Large intestine (tissue), 12 donors: ENCODE results near the gene C19orf18. TPM values are rescaled to one million over a fixed set of nuclear protein-coding genes. Genes with fewer than 3 reads are reported as not detected.
"Not testable (repeated sequence)": the region's sequence is repeated elsewhere in the genome, so short reads cannot be mapped to it uniquely, and the experiment has no call there.

ENCODE experiments used
- DNase-seq, 2 donors: peaks; one replicate each; pipeline versions ENCODE4 v3.0.0 to v3.0.0-alpha.2; 2013
- H3K27ac ChIP-seq: one replicate; pipeline ENCODE4 v1.5.1; 2013; ENCODE audit warnings: low read length
- H3K27me3 ChIP-seq: 2 replicates; pipeline ENCODE4 v1.6.1; 2013; ENCODE audit warnings: low read length; ENCODE audit not compliant: control insufficient read depth, insufficient read depth
- H3K36me3 ChIP-seq: 2 replicates; pipeline ENCODE4 v1.6.1; 2013; ENCODE audit warnings: low read length; ENCODE audit not compliant: control insufficient read depth, insufficient read depth
- H3K4me1 ChIP-seq: one replicate; pipeline ENCODE4 v1.6.1; 2013; ENCODE audit warnings: low read length; ENCODE audit not compliant: control insufficient read depth, insufficient read depth
- H3K4me3 ChIP-seq: one replicate; pipeline ENCODE4 v1.5.1; 2013; ENCODE audit warnings: low read length
- H3K9me3 ChIP-seq: one replicate; pipeline ENCODE4 v1.6.1; 2013; ENCODE audit warnings: mild to moderate bottlenecking, low read depth, low read length, moderate library complexity; ENCODE audit not compliant: control insufficient read depth
- WGBS: methylation state at CpG from one replicate; pipeline ENCODE4 v1.1.5; 2013; ENCODE audit warnings: low lambda C conversion rate; ENCODE audit not compliant: insufficient coverage; 5-methylcytosine and 5-hydroxymethylcytosine counted together
- long read RNA-seq, 11 donors: transcript quantifications; one replicate each; lab custom pipeline, GENCODE V29; 2026
- polyA plus RNA-seq: library from polyadenylated mRNA; unstranded; fragments of 120-200 nt; gene quantifications from one replicate; pipeline ENCODE4 v1.2.1, GENCODE V29; 2013

C19orf18 gene
- polyA plus RNA-seq, result 1.2 TPM
- long read RNA-seq, donor 1, result 0 reads
- long read RNA-seq, donor 2, result 0 reads
- long read RNA-seq, donor 3, result 0 reads
- long read RNA-seq, donor 4, result 0 reads
- long read RNA-seq, donor 5, result 0 reads
- long read RNA-seq, donor 6, result 0 reads
- long read RNA-seq, donor 7, result 0 reads
- long read RNA-seq, donor 8, result 0 reads
- long read RNA-seq, donor 9, result 0 reads
- long read RNA-seq, donor 10, result 0 reads
- long read RNA-seq, donor 11, result 0 reads

DNA sequence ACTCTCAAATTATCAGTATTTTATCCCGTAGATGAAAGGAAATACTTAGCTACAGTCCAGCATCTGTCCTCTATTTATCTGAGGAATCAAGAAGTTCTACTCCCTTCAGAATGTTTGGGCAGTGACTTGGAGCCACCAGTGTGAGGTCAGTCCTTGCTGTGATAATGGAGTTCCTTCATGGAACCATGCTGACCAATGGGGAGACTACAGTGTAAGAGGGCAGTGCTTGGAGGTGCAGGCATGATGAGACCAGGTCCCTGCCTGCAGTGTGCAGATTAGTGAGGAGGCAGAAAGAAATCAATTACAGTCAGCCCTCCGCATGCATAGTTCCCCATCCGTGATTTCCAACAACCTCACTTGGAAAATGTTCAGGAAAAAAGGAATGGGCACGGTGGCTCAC, at the start of gene C19orf18:
C19orf18 (minus strand) TSS at position 101 of the 400 bp plus-strand sequence. CDS start 102 bp downstream, outside the sequence.
- Histone ChIP-seq H3K36me3 (peaks cover 19% of the 10 kb centered on the region), H3K9me3 (peaks cover 65% of the 10 kb centered on the region), H3K4me3 (no peak within 1 kb of the TSS), H3K4me1 (no peaks in the 10 kb centered on the region), H3K27me3 (no peaks in the 10 kb centered on the region), H3K27ac (no peak within 1 kb of the TSS)
- DNase-seq, result no peak
- no CpG with 5 or more reads among the region's 4 CpGs for WGBS

DNA sequence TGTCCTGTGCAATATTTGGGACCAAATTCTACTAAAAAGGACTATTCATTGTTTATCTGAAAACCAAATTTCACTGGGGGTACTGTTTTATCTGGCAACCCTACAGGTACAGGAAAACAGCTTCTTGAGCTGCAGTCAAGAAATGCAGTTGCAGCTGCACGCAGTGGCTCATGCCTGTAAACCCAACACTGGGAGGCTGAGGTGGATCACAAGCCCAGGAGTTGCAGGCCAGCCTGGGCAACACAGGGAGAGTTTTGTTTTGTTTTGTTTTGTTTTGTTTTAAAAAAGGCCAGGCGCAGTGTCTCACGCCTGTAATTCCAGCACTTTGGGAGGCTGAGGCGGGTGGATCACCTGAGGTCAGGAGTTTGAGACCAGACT, 47.9 kb upstream of the C19orf18 start:
- Histone ChIP-seq H3K36me3 (no peaks in the 10 kb centered on the region), H3K4me3 (no peak overlapping the region), H3K27ac (no peak overlapping the region), H3K4me1 (no peaks in the 10 kb centered on the region), H3K9me3 (peaks cover 7% of the 10 kb centered on the region), H3K27me3 (no peaks in the 10 kb centered on the region)
- DNase-seq, result no peak
- WGBS, result no CpG with 5 or more reads among the region's 4 CpGs

DNA sequence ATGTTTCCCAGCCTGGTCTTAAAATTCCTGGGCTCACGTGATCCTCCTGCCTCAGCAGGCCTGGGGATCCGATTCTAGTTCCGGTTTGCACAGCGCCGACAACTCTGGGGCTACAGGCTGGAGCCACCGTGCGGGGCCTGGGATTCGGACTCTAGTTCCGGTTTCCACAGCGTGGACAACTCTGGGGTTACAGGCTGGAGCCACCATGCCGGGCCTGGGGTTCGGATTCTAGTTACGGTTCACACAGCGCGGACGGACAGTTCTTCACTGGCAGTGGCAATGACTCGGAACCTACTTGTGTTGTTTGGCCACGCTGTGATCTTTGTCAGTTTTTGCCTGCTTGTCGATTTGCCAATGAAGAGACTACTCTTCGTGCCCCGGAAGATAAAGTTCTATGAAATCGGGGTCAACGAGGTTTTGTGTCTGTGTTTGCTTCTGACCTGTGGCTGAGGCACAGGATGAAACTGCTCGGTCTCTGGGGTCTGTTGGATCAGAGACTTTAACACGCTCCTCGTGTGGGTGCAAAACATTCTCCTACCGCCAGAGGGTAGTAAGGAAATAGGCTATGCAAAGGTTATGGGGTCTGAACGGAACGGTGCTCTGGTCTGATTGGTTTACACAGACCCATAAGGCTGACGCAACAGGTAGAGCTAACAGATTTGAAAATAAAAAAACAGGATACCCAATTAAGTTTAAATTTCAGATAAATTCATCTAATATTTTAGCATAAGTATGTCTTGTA, 47.4 kb upstream of the C19orf18 start:
- H3K4me3 ChIP-seq, result no peak overlapping the region
- H3K27me3 ChIP-seq, result no peaks in the 10 kb centered on the region
- H3K4me1 ChIP-seq, result no peaks in the 10 kb centered on the region
- peaks cover 7% of the 10 kb centered on the region for H3K9me3 ChIP-seq
- no peak overlapping the region for H3K27ac ChIP-seq
- WGBS, result no CpG with 5 or more reads among the region's 30 CpGs
- H3K36me3 ChIP-seq, result no peaks in the 10 kb centered on the region
- DNase-seq, result peak; percentile 51 to 60

DNA sequence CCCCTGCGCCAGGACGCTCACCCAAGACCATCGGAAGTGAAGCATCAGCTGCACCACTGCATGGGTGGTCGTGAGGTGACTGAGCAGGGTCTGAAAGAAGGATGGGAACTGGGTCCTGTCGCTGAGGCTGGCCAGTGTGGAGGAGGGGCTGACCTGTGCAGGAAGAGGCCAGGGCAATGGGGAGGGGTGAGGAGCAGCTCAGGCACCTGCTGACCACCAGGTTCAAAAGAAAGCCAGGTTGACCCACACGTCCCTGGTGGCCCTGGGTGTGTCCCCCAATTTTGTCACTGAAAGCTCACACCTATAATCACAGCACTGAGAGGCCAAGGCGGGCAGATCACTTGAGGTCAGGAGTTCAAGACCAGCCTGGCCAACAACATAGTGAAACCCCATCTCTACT, 45.8 kb upstream of the C19orf18 start:
- Histone ChIP-seq H3K36me3 (no peaks in the 10 kb centered on the region), H3K27me3 (no peaks in the 10 kb centered on the region), H3K27ac (no peak overlapping the region), H3K4me3 (no peak overlapping the region), H3K4me1 (no peaks in the 10 kb centered on the region), H3K9me3 (peaks cover 9% of the 10 kb centered on the region)
- no CpG with 5 or more reads among the region's 7 CpGs for WGBS
- DNase-seq, result no peak

DNA sequence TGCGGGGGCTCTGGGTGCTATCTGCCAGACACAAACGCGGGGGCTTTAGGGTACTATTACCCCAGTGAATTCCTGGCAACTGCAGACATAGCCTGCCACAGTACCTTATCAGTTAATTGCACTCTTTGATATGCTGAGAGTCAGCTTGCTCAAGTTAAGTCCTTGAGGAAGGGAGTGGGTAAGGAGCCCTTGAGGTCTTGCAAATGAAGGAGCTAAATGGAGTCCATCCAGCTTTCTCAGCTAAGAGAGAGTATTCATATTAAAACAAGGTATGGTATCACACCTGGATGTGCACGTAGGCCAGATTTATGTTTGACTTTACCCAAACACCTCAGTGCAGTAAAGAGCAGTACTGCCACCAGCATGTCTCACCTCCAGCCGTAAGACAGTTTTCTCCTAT, 39.8 kb upstream of the C19orf18 start:
- H3K27ac ChIP-seq, result no peak overlapping the region
- peak in 1 of 2 donors; percentile 43 for DNase-seq
- H3K27me3 ChIP-seq, result no peaks in the 10 kb centered on the region
- H3K9me3 ChIP-seq, result peaks cover 27% of the 10 kb centered on the region
- no peak overlapping the region for H3K4me3 ChIP-seq
- H3K36me3 ChIP-seq, result no peaks in the 10 kb centered on the region
- peaks cover 3% of the 10 kb centered on the region for H3K4me1 ChIP-seq
- 60% methylated on average over 1 of the region's 5 CpGs for WGBS

DNA sequence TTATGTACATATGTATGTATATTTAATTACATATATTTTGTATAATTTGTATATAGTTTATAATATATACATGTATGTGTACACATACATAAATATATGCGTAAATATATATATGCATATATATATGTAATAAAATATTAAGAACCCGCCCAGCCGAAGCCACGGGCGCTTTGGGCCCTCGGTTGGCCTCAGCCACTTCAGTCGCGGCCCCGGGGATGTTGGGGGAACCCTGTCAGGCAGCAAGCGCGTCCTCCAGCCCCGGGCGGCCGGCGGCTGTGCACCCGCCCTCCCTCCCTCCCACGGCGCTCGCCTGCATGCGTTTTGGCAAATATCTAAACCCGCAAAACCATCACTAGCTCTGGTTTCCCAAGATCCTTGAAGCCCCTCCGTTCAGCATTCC, 36.2 kb upstream of the C19orf18 start:
- H3K27ac ChIP-seq, result no peak overlapping the region
- WGBS, result 39% methylated on average over 2 of the region's 22 CpGs
- H3K4me3 ChIP-seq, result no peak overlapping the region
- H3K27me3 ChIP-seq, result no peaks in the 10 kb centered on the region
- peaks cover 10% of the 10 kb centered on the region for H3K36me3 ChIP-seq
- DNase-seq, result no peak
- peaks cover 27% of the 10 kb centered on the region for H3K9me3 ChIP-seq
- H3K4me1 ChIP-seq, result peaks cover 5% of the 10 kb centered on the region

DNA sequence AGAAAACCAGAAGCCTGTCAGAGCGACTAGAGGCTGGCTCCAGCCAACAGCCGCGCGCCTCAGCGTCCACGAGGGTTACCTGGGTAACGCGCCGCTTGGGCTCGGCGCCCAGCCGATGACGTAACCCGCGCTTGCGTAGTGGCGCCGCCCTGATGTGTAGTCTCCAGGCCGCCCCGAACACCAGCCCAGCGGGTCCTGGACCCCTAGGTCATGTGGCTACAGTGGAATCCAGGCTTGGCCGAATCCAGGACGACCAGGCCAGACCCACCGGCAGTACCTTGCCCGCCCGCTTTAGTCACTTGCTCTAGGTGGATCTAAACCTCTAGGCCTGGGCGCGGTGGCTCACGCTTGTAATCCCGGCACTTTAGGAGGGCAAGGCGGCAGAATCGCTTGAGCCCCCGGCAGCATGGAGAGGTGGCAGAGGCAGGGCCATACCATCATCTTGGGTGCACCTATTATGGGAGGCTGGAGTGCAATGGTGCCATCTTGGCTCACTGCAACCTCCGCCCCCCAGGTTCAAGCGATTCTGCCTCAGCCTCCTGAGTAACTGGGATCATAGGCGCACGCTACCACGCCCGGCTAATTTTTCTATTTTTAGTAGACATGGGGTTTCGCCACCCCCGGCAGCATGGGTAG, 35.5 kb upstream of the C19orf18 start:
- peak; percentile 86 to 93 for DNase-seq
- Histone ChIP-seq H3K27me3 (no peaks in the 10 kb centered on the region), H3K4me1 (peaks cover 5% of the 10 kb centered on the region), H3K36me3 (peaks cover 15% of the 10 kb centered on the region), H3K9me3 (peaks cover 23% of the 10 kb centered on the region), H3K27ac (peak overlapping the region; percentile 85), H3K4me3 (peak overlapping the region; percentile 77)
- WGBS, result no CpG with 5 or more reads among the region's 41 CpGs

DNA sequence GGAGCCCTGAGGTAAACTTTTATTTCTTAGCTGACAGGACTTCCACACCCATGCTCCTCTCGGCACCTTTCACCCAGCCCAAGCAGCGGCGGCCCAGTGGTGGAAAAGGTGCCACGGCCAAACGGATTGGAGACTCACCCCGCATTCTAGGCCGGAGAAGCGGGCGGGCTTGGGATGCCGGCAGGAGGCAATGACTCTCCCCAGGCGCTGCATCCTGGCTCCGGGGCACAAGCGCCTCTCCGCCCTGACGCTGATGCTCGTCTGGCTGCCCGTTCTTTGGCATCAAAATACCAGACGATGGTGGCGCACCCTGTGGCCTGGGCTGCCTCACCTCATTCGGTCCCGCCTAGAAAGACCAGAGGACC, 34.9 kb upstream of the C19orf18 start:
- no peak for DNase-seq
- Histone ChIP-seq H3K9me3 (peaks cover 25% of the 10 kb centered on the region), H3K4me1 (peaks cover 5% of the 10 kb centered on the region), H3K27me3 (no peaks in the 10 kb centered on the region), H3K27ac (peak overlapping the region; percentile 30), H3K36me3 (peaks cover 20% of the 10 kb centered on the region), H3K4me3 (peak overlapping the region; percentile 77)
- WGBS, result no CpG with 5 or more reads among the region's 21 CpGs

DNA sequence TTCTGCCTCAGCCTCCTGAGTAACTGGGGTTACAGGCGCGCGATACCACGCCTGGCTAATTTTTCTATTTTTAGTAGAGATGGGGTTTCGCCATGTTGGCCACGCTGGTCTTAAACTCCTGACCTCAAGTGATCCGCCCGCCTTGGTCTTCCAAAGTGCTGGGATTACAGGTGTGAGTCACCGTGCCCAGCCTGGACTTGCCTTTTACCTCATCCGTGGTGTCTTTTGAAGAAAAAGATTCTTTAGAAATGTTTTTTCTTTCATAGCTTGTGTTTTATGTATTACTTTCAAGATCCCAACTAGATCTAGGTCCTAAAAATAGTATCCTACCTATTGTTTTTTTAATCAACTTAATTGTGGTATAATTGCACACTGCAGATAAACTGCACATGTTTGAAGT, 34.5 kb upstream of the C19orf18 start:
- H3K36me3 ChIP-seq, result peaks cover 21% of the 10 kb centered on the region
- not testable (repeated sequence) for H3K4me1 ChIP-seq, DNase-seq, H3K27me3 ChIP-seq, H3K27ac ChIP-seq
- H3K9me3 ChIP-seq, result peaks cover 29% of the 10 kb centered on the region
- H3K4me3 ChIP-seq, result peak overlapping the region; percentile 77
- 70% methylated on average over 2 of the region's 10 CpGs for WGBS

DNA sequence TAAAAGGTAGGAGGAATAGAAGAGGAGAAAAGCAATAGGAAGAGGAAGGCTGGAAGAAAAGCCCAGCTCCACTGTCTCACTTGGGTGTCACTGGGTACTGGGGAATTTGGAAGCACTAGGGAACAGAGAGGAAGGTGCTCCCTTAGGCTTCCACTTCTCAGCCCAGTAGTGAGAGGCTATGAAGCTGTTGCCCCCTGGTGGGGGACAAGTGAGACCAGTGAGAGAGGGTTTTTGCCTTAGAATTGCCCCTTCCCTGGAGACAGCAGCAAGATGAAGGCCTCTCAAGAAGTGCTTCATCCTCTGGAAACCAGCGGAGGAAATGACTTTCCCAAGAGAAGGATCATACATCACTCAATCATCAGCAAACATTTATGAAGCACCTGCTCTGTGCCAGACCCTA, 33.0 kb upstream of the C19orf18 start:
- H3K4me1 ChIP-seq, result peaks cover 5% of the 10 kb centered on the region
- H3K36me3 ChIP-seq, result peaks cover 21% of the 10 kb centered on the region
- H3K9me3 ChIP-seq, result peaks cover 23% of the 10 kb centered on the region
- no peak overlapping the region for H3K4me3 ChIP-seq
- no CpG with 5 or more reads among the region's 1 CpG for WGBS
- no peak overlapping the region for H3K27ac ChIP-seq
- no peaks in the 10 kb centered on the region for H3K27me3 ChIP-seq
- peak in 1 of 2 donors; percentile 26 for DNase-seq
